GM21576 (cell line): ENCODE measurements around the gene TYW1.
"Not testable (repeated sequence)": the region's sequence is repeated elsewhere in the genome, so short reads cannot be mapped to it uniquely, and the experiment has no call there.

Experiments used
- ATAC-seq: cut with Tn5 transposase; IDR thresholded peaks from one replicate; pipeline ENCODE4 v1.9.1; 2021; ENCODE audit warnings: mild to moderate bottlenecking, moderate library complexity; ENCODE audit not compliant: unreplicated experiment

TYW1 gene

DNA sequence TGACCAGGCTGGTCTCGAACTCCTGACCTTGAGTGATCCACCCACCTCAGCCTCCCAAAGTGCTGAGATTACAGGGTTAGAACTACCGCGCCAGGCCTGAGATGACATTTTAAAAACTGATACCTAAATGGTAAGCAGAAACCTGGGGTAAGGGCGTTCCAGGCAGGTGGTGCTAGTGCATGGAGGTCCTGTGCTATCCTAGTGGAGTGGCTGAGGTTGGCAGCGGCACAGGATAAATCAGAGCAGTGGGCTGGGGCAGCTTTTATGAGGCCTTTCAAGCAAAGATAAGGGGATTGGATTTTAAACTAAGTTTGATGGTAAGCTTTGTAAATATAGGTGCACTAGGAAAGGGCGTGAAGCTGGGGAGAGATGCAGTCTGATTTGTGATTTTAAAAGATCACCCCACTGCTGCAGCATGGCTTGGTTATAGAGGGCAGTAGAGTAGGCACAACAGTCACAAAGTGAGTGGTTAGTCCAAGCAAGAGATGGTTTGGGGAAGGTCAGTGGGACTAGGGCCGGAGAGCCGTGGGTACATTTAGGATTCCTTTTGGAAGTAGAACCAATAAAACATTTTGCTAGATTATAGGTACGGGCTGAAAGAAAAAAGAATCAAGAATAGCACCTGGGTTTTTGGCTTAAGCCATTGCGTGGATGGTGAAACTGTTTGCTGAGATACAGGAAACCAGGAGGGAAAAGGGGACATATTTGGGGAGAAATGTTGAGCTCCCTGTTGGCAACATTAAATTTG lies 188.5 kb downstream of the TYW1 start:
- peak; percentile 26 for ATAC-seq

DNA sequence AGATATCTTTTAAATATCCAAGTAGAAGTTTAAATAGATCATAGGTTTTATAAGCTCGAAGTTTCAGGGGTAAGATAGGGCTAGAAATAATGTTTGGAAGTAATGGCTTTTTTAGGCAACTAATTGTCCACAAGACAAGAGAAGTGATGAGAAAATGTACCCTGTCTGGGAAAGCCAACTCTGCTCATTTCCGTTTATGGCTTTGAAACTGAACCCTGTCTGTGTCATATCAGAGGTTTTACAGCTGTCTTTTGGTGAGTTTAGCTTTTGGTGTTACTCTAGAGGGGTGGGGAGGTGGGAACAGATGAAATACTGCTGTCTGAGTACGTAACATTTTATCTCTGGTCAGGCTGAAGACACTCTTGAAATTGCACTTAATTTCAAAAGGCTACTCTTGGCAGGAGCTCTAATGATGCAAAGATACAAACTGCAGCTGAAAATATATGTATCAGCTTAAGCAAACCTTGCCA lies 189.1 kb downstream of the TYW1 start:
- peak; percentile 89 for ATAC-seq

DNA sequence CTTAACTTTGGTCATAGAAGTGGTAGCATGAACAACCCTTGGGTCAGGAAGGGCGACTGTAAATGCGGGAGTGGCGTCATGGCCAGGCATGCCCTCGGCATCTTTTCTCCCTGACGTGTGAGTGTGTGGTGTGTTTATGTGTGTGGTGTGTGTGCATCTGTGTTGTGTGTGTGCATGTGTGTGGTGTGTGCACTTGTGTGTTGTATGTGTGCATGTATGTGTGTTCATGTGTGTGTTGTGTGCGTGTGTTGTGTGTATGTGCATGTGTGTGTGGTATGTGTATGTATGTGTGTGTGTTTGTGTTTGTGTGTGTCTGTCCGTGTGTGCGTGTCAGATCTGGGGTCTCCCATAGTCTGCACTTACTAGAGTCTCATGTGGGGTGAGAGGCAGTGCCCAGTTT lies 192.5 kb downstream of the TYW1 start:
- ATAC-seq: not testable (repeated sequence)

DNA sequence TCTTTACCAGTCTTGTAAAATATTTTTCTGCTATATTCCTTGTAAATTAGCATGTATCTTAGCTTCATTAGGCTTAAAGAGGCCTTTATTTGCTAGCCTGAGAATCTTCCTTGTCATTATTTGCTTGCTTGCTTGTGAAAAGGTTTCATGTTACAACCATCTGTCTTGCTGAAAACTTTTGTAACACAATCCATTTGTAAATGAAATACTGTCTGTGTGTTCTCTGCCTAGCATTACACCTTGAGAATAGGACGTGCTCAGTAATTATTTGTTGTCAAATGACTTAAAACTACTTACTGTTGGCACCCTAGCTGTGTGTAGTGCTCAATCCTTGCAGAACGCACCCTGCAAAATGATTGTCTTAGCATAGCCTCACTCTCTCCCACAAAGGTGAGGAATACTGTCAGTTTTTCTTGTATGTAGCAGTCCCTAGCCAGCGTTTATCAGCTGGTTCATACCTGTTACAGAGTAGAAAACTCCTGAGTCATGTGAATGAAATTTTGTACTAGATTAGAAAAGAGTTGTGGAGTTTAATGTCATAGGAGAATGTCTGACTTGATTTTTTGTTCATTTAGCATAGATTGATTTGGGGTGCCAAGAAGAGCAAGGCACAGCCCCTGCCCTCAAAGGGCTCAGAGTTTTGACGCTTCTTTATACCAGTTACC lies 193.3 kb downstream of the TYW1 start:
- not testable (repeated sequence) for ATAC-seq

DNA sequence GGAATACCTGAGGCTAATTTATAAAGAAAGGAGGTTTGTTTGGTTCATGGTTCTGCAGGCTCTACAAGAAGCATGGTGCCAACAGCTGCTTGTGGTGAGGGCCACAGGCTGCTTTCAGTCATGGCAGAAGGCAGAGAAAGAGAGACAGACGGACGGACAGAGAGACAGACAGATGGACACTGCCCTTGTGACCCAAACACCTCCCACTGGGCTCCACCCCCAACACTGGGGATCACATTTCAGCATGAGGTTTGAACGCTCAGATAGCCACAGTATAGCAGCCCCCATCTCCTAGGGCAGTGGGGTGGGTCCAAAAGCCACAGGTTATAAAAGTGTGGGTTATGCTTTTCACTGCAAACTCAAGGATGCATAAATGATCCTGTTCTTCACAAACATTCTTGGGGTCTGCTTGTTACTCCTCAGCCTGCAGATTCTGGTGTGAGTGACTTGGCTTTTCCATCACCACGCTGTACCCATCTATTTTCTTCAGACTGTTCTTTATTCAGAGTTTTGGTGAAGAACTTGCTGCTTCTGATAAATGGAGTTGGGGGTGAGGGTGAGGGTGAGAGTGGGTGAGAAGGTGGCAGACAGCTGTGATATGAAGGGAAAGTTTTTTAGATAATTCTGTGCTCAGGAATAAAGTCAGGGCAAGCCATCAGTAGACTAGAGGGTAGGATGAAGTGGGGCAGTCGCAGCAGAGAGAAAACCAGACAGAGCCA lies 194.5 kb downstream of the TYW1 start:
- ATAC-seq: not testable (repeated sequence)

GRCh38 chr7:67192123-67192702 lies 195.6 kb downstream of the TYW1 start:
- ATAC-seq: not testable (repeated sequence)

DNA sequence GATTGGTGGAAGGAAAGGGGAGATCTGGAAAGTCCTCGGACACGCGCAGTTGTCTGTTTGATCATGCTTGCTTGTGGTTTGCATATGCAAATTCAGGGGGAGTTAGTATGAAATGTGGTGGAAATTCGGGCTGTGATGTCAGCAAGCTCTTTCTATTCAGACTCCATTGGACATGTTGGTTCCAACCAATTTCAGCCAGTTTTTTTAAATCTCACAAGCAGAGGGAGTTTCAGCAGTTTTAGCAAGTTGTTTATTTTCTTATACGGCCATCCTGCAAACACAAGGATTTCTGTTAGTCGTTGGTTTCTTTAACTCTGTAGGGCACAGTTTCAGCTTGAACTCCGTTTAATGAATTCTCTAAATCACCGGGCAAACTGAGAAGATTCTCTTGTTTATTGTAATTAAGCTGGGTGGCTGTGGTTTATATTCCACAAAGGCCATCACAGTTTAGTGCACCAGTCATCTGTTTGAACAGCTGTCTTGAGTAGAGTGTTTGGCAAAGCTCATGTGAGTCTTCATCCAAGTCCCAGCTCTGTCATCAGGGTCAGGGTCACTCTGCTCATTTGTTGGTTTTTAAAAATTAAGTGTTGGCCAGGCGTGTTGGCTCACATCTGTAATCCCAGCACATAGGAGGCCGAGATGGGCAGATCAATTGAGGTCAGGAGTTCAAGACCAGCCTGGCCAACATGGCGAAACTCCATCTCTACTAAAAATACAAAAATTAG lies 196.4 kb downstream of the TYW1 start:
- not testable (repeated sequence) for ATAC-seq

DNA sequence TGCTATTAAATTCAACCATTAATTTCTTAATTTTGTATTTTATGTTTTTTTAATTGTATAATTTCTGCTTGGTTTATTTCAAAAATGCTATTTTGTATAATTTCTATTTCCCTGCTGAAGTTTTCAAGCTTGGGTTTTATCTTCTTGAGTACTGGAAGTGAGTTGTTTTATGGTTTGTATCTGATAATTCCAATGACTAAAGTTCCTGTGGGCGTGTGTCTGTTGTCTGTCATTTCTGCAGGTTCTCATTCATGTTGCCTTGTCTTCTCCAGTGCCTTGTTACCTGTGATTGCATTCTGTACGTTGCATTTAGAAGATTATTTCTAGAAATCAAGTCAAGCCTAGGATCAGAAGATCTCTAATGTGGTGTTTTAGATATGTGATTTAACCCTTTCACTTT lies 199.5 kb downstream of the TYW1 start:
- ATAC-seq: not testable (repeated sequence)

DNA sequence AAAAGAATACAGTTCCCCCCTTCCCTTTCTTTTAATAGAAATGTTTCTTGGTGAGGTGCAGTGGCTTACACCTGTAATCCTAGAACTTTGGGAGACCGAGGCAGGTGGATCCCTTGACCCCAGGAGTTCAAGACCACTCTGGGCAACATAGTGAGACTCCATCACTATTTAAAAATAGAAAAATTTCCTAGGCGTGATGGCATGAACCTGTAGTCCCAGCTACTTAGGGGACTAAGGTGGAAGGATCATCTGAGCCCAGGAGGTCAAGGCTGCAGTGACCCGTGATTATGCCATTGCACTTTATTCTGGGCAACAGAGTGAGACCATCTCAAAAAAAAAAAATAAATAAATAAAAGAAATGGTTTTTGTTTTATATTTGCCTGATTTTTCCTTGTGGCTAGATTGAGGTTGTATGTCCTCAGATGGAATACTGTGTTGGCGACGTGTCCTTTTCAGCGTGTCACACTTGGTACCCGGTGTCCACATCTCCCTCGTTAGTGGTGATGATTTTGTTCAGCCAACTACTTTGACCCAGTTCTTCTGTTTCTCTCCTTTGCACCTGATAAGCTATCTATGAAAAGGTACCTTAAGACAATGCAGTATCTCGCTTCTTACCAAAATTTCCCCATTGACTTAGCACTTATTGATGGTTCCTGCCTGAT lies 202.4 kb downstream of the TYW1 start:
- not testable (repeated sequence) for ATAC-seq

DNA sequence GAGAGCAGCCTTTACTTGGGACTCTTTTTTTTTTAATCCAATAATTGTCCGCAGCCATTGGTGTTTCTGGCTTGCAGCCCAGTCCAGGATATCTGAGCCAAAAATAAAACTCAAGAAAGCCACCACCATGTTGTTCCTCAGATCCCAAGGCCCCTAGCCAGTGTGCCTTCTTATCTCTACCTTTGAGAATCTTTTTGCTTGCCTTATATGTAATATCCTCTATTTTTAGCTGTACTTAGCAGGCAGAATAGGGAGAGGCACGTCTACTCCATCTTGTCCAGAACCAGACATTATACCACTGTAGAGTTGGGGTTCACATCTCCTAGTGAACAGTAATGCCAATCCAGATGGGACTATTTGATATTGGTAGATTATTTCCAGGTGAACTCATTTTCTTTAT lies 209.1 kb downstream of the TYW1 start:
- ATAC-seq: not testable (repeated sequence)

GRCh38 chr7:67206452-67206851 lies 209.8 kb downstream of the TYW1 start:
- no peak for ATAC-seq

GRCh38 chr7:67208656-67209055 lies 212.0 kb downstream of the TYW1 start:
- ATAC-seq: not testable (repeated sequence)

GRCh38 chr7:67209256-67209655 lies 212.6 kb downstream of the TYW1 start:
- ATAC-seq: no peak

DNA sequence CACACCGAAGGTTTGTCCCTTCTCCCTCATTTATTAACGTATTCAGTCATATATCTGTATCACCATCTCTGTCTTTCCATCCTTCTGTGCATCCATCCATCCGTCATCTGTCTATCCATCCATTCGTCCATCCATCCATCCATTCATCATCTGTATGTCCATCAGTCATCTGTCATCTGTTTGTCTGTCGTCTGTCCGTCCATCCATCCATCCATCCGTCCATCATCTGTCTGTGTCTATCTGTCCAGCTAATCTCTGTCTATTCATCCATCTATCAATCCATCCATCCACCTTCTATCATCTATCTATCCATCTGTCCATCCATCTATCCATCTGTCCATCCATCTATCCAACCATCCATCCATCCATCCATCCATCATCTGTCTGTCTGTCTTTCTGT lies 213.9 kb downstream of the TYW1 start:
- ATAC-seq: no peak

DNA sequence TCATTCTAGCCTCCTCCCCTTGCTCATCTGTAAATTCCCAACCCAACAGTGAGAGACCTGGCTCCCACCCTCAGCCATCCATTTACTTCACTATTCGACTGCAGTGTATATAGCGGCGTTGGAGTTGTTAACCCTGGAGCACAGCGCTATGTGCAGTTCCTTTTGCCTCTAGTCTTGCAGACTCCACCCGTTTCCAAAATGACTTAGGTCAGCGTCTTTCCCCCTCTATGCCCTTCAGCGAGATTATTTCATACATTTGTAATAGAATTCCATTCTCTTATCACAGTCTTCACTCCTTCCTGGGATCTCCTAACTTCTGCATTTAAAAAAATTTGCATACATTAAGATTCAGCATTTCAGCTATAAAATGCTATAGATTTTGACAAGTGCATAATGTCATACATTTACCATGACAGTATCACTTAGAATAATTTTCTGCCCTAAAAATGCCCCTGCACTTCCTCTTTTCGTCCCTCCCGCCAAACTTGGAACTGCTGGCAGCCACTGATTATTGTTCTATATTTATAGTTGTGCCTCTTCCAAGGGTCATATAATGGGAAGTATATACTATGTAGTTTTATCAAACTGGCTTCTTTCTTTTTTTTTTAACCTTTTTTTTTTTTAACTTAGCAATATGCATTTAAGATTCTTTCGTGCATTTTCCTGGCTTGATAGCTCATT lies 215.2 kb downstream of the TYW1 start:
- not testable (repeated sequence) for ATAC-seq

DNA sequence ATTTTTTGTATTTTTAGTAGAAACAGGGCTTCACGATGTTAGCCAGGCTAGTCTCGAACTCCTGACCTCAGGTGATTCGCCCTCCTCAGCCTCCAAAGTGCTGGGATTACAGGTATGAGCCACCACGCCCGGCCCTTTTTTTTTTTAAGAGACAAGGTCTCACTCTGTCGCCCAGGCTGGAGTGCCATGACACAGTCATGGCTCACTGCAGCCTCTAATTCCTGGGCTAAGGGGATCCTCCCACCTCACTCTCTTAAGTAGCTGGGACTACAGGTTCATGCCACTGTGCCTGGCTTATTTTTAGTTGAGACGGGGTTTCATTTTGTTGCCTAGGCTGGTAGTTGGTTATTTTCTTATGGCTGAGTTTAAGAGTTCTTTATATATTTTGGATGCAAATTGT lies 216.4 kb downstream of the TYW1 start:
- not testable (repeated sequence) for ATAC-seq

DNA sequence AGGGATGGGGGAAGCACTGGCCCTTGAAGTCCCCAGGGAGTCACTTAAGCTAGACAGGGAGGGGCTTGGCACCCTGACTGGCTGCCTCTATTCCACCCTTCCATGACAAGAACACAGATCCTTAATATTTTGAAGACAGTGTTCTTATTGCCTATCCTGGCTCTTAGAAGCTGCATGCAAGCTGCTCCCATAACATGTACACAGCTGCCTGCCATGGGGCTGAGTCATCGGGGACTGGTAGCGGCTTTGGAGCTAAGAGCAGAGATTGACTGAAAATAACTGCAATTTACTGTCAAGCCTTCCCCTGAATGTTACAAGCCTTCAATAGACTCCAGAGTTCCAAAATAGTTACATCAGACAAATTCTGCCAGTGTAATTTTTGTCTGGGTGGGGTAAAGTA lies 226.9 kb downstream of the TYW1 start:
- not testable (repeated sequence) for ATAC-seq

DNA sequence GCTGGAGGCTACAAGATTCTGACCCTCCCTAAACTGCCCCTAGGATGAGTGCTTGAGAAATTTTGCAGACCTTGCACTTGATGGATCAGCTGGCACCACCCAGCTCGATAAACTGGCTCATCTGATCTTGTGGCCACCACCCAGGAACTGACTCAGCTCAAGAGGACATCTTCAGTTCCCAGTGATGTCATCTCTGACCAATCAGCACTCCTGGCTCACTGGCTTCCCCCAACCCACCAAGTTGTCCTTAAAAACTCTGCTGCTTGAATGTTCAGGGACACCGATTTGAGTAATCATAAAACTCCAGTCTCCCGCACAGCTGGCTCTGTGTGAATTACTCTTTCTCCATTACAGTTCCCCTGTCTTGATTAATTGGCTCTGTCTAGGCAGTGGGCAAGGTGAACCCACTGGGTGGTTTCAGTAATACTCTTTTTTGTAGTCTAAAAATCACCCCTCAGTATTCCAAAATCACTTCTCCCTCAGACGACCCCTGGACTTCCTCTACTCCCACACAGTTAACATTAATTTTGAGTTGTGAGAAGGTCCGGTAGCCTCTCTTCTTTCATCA lies 229.8 kb downstream of the TYW1 start:
- not testable (repeated sequence) for ATAC-seq

DNA sequence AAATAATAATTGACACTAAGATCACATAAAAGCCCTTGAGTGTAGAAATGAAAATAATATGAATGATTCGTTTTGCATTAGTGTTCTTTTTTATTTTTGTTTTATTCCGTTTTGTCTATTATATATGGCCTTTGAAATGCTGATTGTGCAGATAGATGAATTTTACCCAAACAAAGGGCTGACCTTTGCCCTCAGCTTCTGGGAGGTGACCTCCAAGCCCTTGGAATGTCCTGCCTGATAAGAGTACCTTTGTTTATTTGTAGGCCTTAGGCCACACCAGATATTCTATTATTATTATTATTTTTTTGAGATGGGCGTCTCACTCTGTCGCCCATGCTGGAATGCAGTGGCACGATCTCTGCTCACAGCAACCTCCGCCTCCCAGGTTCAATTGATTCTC lies 230.3 kb downstream of the TYW1 start:
- ATAC-seq: not testable (repeated sequence)
